IPS-NIHi7 (cell line): ENCODE data around the gene DOCK9.

Experiments
- DNase-seq: peaks from one replicate; pipeline ENCODE4 v3.0.0; 2012; ENCODE audit warnings: mixed read lengths; ENCODE audit errors: extremely low spot score

The DOCK9 gene

DNA sequence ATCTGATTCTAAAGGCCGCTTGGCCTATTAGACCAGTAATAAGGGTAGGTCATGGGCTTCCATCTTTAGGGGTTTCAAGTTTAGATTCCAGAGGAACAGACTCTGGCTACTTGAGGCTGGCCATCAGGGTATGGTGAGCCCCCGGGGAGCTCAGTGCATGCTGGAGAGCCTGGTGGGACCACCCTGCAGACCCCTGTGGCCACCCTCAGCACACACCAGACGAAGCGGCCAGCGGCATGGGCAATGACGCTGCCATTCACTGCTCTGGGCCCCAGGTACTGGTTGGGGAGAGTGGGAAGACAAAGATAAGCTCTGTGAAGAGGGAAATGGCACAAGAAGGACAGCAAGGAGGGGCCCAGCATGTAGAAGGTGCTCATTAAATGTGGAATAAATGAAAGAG is 126.6 kb downstream of the DOCK9 start:
- DNase-seq = no peak

DNA sequence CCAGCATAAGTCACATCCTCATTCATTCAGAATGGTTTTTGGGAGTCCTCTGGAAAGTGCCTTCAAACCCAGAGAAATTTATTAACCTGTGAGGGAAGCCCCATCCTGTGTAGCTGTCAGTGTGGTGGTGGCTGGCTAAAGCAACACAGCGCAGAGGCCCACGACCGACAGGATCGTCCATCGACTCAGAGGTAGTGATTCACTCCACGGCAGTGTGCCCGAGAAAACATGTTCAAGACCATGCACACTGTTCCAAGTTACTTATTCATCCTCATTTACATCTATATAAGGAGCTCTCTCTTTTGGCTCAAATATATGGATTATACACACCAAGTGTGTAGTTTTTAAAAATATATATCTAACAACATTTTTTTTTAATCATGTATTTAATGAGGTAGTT is 129.1 kb downstream of the DOCK9 start:
- no peak for DNase-seq

DNA sequence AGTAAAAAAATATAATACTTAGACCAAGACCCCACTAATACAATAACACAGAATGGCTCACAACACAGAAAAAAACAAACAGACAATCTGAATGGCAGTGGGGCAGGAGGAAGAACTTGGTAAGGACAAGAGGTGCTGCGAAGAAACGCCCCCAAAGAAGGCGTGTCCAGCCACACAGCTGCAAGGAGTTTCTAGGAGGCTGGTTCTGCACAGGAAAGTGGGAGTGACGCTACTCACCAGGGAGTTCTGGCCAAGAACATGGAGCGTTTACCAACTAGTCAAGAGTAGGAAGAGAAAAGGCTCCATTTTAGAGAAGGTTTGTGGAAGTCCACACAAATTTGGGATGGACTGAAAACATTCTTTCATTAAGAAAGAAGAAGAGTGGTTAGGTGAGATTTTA is 130.1 kb downstream of the DOCK9 start:
- peak; percentile 57 for DNase-seq

DNA sequence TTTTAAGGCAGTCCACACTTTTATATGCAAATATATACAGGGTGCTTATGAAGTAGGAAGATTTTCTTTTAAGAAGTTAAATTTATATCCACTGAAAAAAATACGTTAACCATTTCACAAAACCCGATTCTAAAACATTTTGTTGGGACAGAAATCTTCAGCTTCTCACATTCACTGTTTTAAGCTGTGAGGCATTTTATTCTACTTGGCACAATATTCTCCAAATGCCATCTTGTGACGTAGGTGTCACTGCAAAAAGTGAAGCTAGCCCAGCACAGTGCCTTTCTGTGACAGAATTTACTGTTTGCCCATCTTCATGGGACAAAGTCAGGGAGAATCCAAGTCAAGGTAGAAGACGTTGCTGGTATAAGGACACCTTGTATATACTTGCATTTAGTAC is 130.9 kb downstream of the DOCK9 start:
- no peak for DNase-seq

DNA sequence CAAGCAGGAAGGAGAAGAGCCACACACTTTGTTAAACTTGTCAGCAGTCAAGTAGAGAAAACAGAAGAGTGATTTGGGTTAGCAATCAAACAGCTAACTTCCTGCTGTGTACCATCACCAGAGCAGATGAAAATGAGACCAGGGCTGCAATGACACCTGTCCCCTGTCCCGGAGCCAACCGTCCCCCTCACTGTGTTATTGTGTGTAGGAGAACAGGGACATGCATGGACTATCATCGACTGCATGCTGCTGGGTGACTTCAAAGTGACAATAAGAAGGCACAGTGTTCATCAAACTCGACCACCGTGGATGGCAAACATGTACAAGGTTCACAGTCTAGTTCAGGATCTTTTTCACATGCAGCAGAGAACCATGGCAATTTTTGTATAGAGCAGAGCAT is 131.3 kb downstream of the DOCK9 start:
- no peak for DNase-seq

DNA sequence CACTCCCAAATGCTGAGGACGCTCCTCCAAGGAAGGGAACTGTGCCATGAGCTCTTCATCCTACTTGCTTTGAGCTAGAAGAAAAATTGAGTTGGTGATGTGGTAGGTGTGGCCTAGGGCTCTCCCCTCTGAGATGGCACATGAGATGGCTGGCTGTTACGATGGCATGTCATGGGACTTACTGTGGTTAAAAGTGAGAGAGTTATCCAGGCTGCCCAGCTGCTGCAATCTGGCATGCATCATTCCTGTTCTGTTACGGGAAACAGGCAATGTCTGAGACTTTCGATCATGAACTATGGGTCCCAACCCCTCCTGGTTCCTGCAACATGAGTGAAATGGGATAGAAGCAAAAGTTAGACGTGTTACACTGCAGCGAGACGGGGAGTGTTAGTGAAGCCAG is 132.1 kb downstream of the DOCK9 start:
- DNase-seq = no peak

DNA sequence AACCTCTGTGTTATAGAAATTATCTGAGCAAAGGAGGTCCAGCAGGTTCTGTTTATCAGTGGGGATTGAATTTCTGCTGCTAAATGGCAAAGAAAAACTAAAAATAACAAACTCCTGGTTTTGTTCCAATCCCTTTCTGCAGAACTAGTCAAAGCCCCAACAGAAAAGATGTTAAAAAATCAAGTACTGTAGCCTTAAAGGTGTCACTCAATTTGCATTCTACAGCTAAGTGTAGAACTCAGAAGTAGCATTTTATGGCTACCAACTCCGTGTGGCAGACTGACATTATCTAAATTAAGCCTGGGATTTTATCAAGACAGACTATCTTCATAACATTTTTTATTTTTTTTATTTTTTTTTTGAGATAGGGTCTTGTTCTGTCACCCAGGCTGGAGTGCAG is 133.8 kb downstream of the DOCK9 start:
- DNase-seq = no peak

DNA sequence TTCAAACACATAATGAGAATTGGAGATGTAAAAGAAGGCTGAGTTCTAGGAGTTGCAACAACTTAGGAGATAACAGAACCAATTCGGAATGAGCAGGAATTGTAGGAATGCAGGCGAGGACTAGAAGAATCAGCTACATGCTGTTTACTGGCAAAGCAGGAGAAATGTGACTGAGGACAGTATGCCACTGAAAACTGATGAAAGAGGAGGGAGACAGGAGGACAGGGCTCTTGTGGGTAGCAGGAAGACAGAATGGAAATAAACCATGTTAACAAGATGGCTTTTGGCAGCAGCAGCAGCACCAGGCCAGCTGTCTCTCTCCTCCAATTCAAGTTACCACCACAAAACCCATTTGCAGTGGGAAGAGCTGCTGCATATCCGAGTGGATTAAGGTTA is 134.4 kb downstream of the DOCK9 start:
- DNase-seq = no peak

DNA sequence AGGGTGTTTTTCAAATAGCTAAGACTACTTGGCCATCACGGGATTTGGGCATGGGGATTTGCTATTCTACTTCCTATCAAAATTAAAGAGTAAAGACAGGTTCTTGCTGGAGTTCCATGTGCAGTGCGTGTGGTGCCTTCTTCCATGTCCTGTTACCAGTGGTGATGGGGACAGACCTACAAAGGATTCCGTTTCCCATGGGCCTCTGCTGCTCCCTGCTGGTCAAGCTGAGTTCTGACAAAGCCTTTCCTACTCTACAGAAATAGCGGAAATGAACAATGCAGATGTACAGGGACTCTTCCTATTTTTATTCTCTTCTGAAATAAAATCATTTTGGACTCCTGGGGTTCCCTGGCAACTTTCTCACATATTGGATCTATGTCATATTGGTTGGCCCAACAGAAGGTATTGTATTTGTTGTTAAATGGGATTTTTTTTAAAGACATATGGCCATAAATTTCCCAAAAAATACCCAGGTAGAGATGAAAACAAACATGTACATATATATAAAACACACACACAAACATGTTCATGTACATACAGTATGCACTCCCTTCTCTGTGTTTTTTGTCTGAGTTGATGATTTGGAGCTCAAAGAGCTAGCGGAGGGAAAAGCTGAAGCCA is 134.9 kb downstream of the DOCK9 start:
- DNase-seq = peak; percentile 76

DNA sequence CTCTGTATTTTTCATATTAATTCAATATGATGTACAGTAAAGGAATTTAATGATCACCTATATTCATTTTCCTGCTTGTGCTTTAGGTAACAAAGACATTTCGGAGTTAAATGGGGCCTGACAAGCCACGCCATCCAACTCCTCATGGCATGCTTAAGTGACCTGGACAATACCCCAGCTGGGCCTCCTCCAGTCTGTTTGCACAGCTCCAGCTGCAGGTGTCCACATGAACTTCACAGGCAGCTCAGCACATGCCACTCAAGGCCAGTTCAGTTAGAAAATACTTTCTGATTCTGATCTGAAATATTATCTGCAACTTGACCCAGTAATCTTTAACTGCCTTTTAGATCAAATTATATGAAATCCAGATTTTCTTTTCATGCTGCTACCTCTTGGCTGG is 135.8 kb downstream of the DOCK9 start:
- DNase-seq = no peak

DNA sequence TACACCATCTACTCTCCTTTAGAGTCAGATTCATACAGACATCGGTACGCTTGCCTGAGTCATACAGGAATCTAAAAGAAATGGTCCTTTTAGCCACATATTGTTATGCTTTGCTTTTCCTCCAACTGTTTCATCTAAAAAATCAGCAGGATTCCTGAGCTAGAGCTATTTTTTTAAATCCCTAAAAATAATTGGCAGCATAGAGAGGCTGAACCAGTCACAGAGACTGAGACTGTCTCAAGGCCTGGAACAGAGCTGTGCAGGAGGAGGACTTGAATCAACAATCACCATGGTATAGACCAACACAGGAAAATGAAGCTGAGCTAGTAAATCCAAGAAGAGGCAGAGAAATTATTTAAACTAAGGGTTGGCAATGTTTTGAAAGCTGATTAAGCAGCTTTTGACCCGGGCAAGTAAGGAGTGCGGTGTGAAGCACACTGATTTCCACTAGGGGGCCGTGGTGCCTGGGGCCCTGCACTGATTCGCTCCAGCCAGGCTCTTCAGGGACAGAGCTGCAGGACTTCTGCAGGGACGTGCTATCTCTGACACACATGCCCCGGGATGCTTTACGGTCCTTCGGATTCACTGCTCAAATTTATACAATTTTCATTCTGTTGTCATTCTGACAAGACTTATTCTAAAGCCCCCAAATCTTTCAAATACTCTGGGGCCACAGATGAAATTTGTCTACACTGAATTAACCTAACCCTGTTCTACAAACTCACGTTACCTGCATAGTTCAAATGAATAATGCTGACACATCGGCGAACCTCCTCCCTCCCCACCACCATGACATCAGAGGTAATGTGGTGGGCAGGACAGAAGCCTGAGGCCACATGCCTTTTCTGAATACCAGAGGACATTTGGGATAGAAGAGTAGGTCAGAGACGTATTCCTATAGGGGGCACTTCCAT is 137.8 kb downstream of the DOCK9 start:
- DNase-seq = peak; percentile 92

DNA sequence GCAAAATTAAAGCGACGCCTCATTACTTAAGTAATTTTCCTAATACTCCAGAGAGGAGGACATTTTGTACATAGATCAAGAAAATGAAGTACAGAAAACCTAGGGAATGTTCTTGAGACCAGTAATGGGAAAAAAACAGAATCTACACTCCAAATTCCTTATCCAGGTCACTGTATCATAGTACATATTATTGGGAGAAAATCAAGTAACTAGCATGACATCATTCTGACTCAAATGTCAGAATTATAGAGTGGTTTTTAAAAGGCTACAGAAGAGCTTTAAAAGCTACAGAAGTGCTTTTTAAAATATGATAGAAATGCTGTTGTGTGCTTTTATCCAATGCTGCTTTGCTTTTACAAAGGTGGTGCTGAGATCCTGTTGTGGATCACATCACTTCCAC is 139.1 kb downstream of the DOCK9 start:
- no peak for DNase-seq

DNA sequence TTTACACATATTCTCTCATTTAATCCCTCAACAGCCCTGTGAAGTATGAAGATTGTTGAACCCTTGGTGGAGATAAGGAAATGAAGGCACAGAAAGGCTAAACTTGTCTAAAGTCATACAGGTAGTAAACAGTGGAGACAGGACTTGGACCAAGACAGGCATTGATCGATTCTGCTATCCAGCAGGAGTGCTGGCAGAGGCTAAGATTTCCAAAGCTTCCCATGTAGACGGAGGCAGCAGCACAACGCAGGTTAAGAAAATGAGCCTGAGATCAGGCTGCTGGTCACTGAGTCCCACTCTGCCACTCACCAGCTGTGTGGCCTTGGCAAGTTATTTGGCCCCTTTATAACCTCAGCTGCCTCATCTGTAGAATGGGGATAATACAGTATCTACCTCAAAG is 140.0 kb downstream of the DOCK9 start:
- DNase-seq = no peak

DNA sequence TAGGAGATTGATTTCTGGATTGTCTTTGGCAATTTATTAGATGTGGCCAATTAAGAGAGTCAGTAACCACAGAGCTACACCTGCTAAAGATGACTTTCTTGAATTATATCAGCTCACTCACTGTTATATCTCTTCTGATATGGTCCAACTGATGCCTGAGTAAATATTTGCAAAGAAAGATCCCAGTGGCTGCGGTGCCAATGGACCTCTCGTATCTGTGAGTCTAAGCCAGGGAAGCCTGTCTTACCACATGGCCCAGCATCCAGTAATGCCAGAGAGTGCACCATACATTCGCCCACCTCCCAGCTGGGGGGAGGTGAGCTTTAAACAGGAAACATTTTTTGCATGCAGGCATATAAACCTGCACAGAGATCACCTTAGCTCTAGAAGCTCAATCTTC is 142.7 kb downstream of the DOCK9 start:
- DNase-seq = no peak

DNA sequence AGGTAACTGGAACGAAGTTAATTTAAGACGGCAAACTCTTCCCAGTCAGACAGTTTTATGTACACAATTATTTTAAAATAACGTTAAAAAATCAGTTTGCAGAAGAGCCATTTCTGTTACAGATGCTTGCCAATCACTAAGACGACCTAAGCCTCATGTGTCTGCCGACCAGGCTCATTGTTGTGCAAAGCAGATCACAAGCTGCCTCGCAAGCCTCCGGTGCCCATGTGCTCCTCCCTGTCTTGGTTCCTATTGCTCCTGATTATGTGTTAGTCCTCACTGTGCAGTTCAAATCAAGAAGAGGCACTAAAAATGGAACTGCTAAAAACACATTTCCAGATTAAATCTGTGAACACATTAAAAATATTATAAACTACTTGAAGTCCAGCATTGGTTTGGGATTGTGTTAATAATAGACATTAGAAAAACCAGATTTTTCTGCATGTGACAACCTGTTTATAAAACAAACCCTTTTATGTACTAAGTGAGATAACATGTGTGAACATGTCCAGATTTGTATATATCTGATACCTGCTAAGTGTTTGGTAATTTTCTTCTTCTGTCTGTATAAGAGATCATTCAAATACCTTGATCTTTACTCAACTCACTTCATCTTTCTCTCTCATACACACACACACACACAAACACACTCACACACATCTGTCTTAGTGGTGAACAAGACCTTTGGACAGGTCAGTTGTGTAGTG is 143.5 kb downstream of the DOCK9 start:
- peak; percentile 47 for DNase-seq

DNA sequence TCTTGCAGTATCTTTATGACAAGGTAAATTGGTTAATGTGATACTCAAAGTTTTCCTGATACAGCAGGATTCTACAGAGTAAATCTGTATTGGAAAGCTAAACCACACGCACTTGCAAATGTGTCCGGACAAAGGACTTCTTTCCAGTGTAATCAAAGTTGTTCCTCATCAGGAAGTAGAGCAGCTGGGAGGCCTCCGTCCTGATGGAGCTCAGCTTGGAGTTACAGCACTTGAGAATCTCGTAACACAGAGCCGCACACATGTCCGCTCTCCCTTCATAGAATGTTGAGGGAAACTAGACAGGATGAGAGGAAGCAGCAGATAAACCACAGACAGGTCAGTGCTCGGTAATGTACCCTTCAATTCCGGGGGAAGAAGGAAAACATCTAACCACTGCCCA is 146.6 kb downstream of the DOCK9 start:
- no peak for DNase-seq

DNA sequence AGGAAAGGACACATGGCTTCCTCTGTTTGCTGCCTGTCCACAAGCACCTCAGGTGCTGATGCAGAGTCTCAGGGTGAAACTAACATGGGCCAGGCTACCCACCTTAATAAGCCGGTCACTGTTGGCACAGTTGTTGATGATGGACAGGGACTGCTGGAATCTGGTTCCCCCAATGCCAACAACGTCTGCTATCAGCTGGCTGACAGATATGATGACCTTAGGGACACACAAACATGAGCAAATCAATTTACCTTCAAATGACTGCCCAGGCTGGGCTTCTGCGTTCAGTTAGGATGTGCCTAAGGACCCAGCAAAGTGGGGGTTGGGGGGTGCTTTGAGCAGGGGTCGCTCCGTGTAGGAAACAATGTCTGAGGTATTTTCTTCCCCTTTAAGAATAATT is 148.3 kb downstream of the DOCK9 start:
- no peak for DNase-seq

DNA sequence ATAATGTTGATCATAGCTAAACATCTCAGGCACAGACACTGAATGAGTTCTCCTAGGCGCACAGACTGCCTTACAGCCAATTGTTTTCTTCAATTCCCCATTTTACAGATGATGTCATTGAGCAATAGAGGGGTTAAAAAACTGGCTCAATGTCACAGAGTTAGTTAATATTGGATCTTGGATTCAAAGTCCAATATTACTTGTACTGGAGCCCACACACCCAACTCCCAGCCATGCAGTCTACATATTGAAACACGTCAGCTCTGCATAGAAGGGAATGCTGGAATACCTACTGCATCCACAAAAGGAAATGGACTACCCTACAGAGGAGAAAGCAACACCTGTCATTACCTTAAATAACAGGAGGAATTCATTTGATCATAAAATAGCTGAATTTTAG is 149.2 kb downstream of the DOCK9 start:
- no peak for DNase-seq

DNA sequence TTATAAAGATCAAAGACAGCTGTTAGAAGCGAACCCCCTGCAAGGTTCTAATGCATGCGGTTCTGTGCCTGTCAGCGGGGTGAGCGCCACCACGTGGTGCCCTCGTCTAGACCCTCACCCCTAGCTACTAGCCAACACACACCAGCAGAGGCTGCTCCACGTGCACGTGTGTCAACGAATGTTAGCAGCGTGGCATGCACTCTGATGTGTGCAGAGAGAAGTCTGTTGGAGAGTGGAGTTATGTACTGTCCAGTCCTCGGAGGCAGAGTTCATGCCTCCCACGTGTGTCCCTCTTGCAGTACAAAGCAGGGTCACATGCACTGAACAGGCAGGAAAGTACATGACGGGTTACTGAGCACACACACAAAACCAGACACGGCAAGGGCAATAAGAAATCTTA is 150.4 kb downstream of the DOCK9 start:
- peak; percentile 68 for DNase-seq

DNA sequence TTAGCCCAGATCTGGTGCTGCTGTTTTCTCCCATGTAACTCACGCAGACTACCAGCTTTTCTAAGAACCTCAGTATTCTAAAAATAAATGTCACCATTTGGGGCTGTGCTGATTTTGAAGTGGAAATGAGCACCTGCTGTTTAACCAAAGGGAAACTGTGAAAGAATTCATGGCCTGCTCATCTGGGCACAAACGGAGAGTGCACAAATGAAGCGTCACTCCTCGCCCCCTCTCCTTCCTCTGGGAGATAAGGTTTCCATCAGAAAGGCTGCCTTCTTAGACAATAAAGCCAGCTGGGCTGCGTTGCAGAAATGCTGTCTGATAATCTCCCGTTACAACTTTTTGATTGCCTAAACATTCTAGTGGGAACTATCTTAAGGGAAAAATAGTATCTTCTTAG is 151.7 kb downstream of the DOCK9 start:
- DNase-seq = peak; percentile 19

DNA sequence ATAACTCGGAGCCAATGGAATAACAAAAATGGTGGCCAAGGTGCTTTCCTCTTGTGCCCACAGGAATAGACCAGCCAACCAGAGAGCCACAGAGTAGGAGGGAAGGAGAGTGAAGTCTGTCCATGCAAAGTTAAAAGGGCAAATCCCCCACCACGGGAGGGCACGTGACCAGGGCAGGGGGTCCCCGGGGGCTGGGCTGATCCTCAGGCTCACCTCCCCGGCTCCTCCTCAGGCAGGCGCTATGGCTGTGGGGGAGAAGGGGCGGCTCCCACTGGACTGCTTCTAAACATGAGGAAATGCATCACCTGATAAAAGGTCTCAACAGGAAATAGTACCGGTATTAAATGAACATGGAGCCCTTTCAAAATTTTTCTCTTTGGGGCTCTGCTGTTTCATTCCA is 152.2 kb downstream of the DOCK9 start:
- DNase-seq = peak; percentile 34

DNA sequence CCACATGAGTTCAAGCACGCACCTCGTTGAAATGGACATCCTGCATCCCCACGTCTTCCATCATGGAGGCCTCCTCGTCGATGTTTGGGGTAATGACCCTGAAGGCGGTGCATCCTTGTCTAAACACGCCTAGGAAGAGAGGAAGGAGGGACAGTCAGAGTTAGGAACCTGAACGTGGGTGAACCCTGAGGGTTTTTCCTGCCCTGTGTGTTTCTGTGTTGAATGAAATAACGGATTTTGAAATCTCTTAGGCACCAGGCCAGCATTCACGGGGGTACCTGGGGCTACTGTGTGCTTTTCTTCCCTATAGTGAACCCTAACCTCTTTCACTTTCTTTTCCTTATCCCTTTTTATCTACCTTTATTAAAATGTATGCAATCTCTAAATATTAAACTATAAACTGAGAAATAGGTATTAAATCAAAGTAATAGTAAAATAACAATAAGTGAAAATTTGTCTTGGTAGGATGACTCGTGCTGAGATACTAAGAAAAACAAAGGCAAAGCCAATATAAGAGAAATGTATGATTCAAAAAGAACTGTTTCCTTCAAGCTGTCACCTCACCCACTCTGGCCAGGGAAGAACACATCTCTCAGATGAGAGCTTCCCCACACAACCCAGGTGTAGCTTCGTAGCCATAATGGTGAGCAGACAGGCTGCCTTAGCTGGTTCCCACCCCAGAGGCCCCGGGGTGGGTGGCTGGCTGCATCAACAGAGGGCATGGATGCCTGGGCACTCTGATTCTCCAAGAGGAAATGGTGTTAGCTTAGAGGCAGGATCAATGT is 153.3 kb downstream of the DOCK9 start:
- DNase-seq = no peak
